ENCODE results near the gene RAB36. TPM values are rescaled to one million over a fixed set of nuclear protein-coding genes. Genes with fewer than 3 reads are reported as not detected.

The RAB36 gene
- total RNA-seq, 4 donors from 2014 or later, result 8.8 to 28.7 (median 14.7) TPM

- H3K4me1 ChIP-seq, result no peaks in the 10 kb centered on the region
- H3K36me3 ChIP-seq, result no peaks in the 10 kb centered on the region
- intact Hi-C loops (cut with DNase I; ENCODE audit: low total_unique reads), result no loop called here
- H3K27me3 ChIP-seq, result no peaks in the 10 kb centered on the region
- H3K4me3 ChIP-seq, result no peak overlapping the region
- TF ChIP-seq CTCF (IDR thresholded peaks at IDR 0.05), result no peak
- TF ChIP-seq POLR2A (IDR thresholded peaks at IDR 0.05), result no peak
- no peaks in the 10 kb centered on the region for H3K9me3 ChIP-seq
- no peak for DNase-seq
- H3K27ac ChIP-seq, result no peak overlapping the region
Measured at GRCh38 chr22:23155143-23155542, 9.9 kb downstream of the RAB36 start.

- TF ChIP-seq CTCF (IDR thresholded peaks at IDR 0.05) (no peak), POLR2A (IDR thresholded peaks at IDR 0.05) (no peak)
- Histone ChIP-seq H3K4me1 (no peaks in the 10 kb centered on the region), H3K36me3 (no peaks in the 10 kb centered on the region)
Measured at GRCh38 chr22:23155831-23156230, 10.6 kb downstream of the RAB36 start.

GRCh38 chr22:23156286-23156685, 11.0 kb downstream of the RAB36 start:
- intact Hi-C loops (cut with DNase I; ENCODE audit: low total_unique reads), result no loop called here
- no peak for DNase-seq

More at GRCh38 chr22:23155831-23156230, 10.6 kb downstream of the RAB36 start:
- intact Hi-C loops (cut with DNase I; ENCODE audit: low total_unique reads), result no loop called here
- H3K4me3 ChIP-seq, result no peak overlapping the region
- no peak for DNase-seq
- no peak overlapping the region for H3K27ac ChIP-seq
- H3K27me3 ChIP-seq, result no peaks in the 10 kb centered on the region
- no peaks in the 10 kb centered on the region for H3K9me3 ChIP-seq

GRCh38 chr22:23157560-23158515, 12.6 kb downstream of the RAB36 start:
- no peak overlapping the region for H3K4me3 ChIP-seq
- H3K27ac ChIP-seq, result no peak overlapping the region
- TF ChIP-seq CTCF (IDR thresholded peaks at IDR 0.05) (no peak), POLR2A (IDR thresholded peaks at IDR 0.05) (no peak)
- no peaks in the 10 kb centered on the region for H3K27me3 ChIP-seq
- H3K36me3 ChIP-seq, result no peaks in the 10 kb centered on the region
- intact Hi-C loops (cut with DNase I; ENCODE audit: low total_unique reads), result no loop called here
- H3K9me3 ChIP-seq, result no peaks in the 10 kb centered on the region
- H3K4me1 ChIP-seq, result no peaks in the 10 kb centered on the region
- DNase-seq, result no peak

More at GRCh38 chr22:23156286-23156685, 11.0 kb downstream of the RAB36 start:
- TF ChIP-seq CTCF (IDR thresholded peaks at IDR 0.05) (no peak), POLR2A (IDR thresholded peaks at IDR 0.05) (no peak)
- no peak overlapping the region for H3K27ac ChIP-seq
- no peak overlapping the region for H3K4me3 ChIP-seq
- no peaks in the 10 kb centered on the region for H3K4me1 ChIP-seq
- no peaks in the 10 kb centered on the region for H3K27me3 ChIP-seq
- no peaks in the 10 kb centered on the region for H3K9me3 ChIP-seq
- no peaks in the 10 kb centered on the region for H3K36me3 ChIP-seq

GRCh38 chr22:23158516-23159290, 13.4 kb downstream of the RAB36 start:
- H3K27ac ChIP-seq, result no peak overlapping the region
- H3K27me3 ChIP-seq, result no peaks in the 10 kb centered on the region
- TF ChIP-seq CTCF (IDR thresholded peaks at IDR 0.05) (no peak), POLR2A (IDR thresholded peaks at IDR 0.05) (no peak)
- DNase-seq, result no peak
- H3K9me3 ChIP-seq, result no peaks in the 10 kb centered on the region
- no peaks in the 10 kb centered on the region for H3K36me3 ChIP-seq
- H3K4me1 ChIP-seq, result no peaks in the 10 kb centered on the region
- no peak overlapping the region for H3K4me3 ChIP-seq
- intact Hi-C loops (cut with DNase I; ENCODE audit: low total_unique reads), result no loop called here
